Hepatocyte (in vitro differentiated cells): Measurements from ENCODE around the gene AKAP14. TPM values are rescaled to one million over a fixed set of nuclear protein-coding genes. Genes with fewer than 3 reads are reported as not detected.
"Not testable (repeated sequence)": the region's sequence is repeated elsewhere in the genome, so short reads cannot be mapped to it uniquely, and the experiment has no call there.

Experiments used
- DNase-seq: peaks from one replicate; pipeline ENCODE4 v3.0.0-alpha.2; 2016; ENCODE audit warnings: low spot score
- H2AFZ ChIP-seq: fragments of 200-600 bp; sonication (generic); 2 replicates; pipeline ENCODE4 v1.6.0; 2016; ENCODE audit warnings: antibody characterized with exemption, mild to moderate bottlenecking
- H3K27ac ChIP-seq: fragments of 200-600 bp; sonication (generic); 2 replicates; pipeline ENCODE4 v1.5.1; 2016; ENCODE audit warnings: mild to moderate bottlenecking
- H3K27me3 ChIP-seq: fragments of 200-600 bp; sonication (generic); 2 replicates; pipeline ENCODE4 v1.6.1; 2016
- H3K36me3 ChIP-seq: fragments of 200-600 bp; sonication (generic); replicated peaks from 2 replicates; pipeline ENCODE4 v1.5.1; 2016; ENCODE audit warnings: low read depth; ENCODE audit not compliant: insufficient read depth
- H3K4me1 ChIP-seq: fragments of 200-600 bp; sonication (generic); 2 replicates; pipeline ENCODE4 v1.5.1; 2016; ENCODE audit warnings: mild to moderate bottlenecking, moderate library complexity; ENCODE audit not compliant: insufficient read depth
- H3K4me2 ChIP-seq: fragments of 200-600 bp; sonication (generic); 2 replicates; pipeline ENCODE4 v1.6.0; 2016
- H3K4me3 ChIP-seq: fragments of 200-600 bp; sonication (generic); 2 replicates; pipeline ENCODE4 v1.5.1; 2016; ENCODE audit warnings: mild to moderate bottlenecking
- H3K79me2 ChIP-seq: fragments of 200-600 bp; sonication (generic); 2 replicates; pipeline ENCODE4 v1.6.0; 2017; ENCODE audit warnings: mild to moderate bottlenecking
- H3K9me2 ChIP-seq: fragments of 200-600 bp; sonication (generic); replicated peaks from 2 replicates; pipeline ENCODE4 v1.6.0; 2017; ENCODE audit warnings: mild to moderate bottlenecking; ENCODE audit not compliant: insufficient read depth
- H3K9me3 ChIP-seq: fragments of 200-600 bp; sonication (generic); 2 replicates; pipeline ENCODE4 v1.5.1; 2016; ENCODE audit warnings: low read depth, mild to moderate bottlenecking
- H4K20me1 ChIP-seq: fragments of 200-600 bp; sonication (generic); 2 replicates; pipeline ENCODE4 v1.6.0; 2016; ENCODE audit warnings: mild to moderate bottlenecking; ENCODE audit not compliant: insufficient read depth, poor library complexity, severe bottlenecking
- CTCF ChIP-seq: fragments of 200-600 bp; sonication (generic); IDR thresholded peaks from 2 replicates; pipeline ENCODE4 v1.5.1; 2016; ENCODE audit warnings: antibody characterized with exemption, mild to moderate bottlenecking; ENCODE audit not compliant: poor library complexity
- EZH2 ChIP-seq: fragments of 200-600 bp; sonication (generic); IDR thresholded peaks from 2 replicates; pipeline ENCODE4 v1.6.1; 2016; ENCODE audit warnings: antibody characterized with exemption, mild to moderate bottlenecking, borderline replicate concordance
- EZH2phosphoT487 ChIP-seq: fragments of 200-600 bp; sonication (generic); IDR thresholded peaks from one replicate; pipeline ENCODE4 v1.6.1; 2018; ENCODE audit warnings: antibody characterized with exemption, mild to moderate bottlenecking, low read depth, moderate library complexity; ENCODE audit not compliant: unreplicated experiment, severe bottlenecking
- WGBS: methylation state at CpG from one replicate; pipeline ENCODE4 v1.1.6; 2016; ENCODE audit warnings: low lambda C conversion rate; ENCODE audit errors: missing lambda C conversion rate; 5-methylcytosine and 5-hydroxymethylcytosine counted together
- polyA plus RNA-seq: library from polyadenylated mRNA; unstranded; fragments of >200 nt; fragmentation: Nextera tagmentation; extraction: Ambion mirVana; gene quantifications from 2 replicates; pipeline ENCODE4 v1.2.1, GENCODE V29; 2016
- total RNA-seq: library from RNA; depleted of rRNA; stranded (reverse); fragments of >200 nt; gene quantifications from 2 replicates; pipeline ENCODE4 v1.2.3, GENCODE V29; 2014

AKAP14 gene
- total and polyA plus RNA-seq, 2 experiments from 2014 or later = not detected

- DNase-seq = no peak
- Histone ChIP-seq H3K27me3 (no peaks in the 10 kb centered on the region), H3K4me1 (no peaks in the 10 kb centered on the region), H3K9me2 (no peaks in the 10 kb centered on the region), H2AFZ (no peak overlapping the region), H3K4me2 (no peak overlapping the region), H4K20me1 (no peaks in the 10 kb centered on the region), H3K9me3 (no peaks in the 10 kb centered on the region), H3K27ac (no peak overlapping the region), H3K36me3 (no peaks in the 10 kb centered on the region), H3K4me3 (no peak overlapping the region), H3K79me2 (peaks cover 17% of the 10 kb centered on the region)
- TF ChIP-seq CTCF = no peak
- no peak for TF ChIP-seq EZH2
- TF ChIP-seq EZH2phosphoT487 = no peak
- 66% methylated on average over 6 of the region's 6 CpGs for WGBS
Observed at GRCh38 chrX:119945481-119945880, 49.8 kb downstream of the AKAP14 start.

GRCh38 chrX:119948381-119948780 lies 52.7 kb downstream of the AKAP14 start:
- WGBS = 81% methylated on average over 5 of the region's 5 CpGs
- H3K36me3 ChIP-seq = no peaks in the 10 kb centered on the region
- no peak overlapping the region for H3K4me3 ChIP-seq
- H3K4me1 ChIP-seq = no peaks in the 10 kb centered on the region
- H2AFZ ChIP-seq = no peak overlapping the region
- H3K27ac ChIP-seq = no peak overlapping the region
- no peak for TF ChIP-seq EZH2
- TF ChIP-seq EZH2phosphoT487 = no peak
- TF ChIP-seq CTCF = peak; percentile 4
- H3K4me2 ChIP-seq = no peak overlapping the region
- H4K20me1 ChIP-seq = no peaks in the 10 kb centered on the region
- H3K9me3 ChIP-seq = no peaks in the 10 kb centered on the region
- no peaks in the 10 kb centered on the region for H3K79me2 ChIP-seq
- no peaks in the 10 kb centered on the region for H3K9me2 ChIP-seq
- no peaks in the 10 kb centered on the region for H3K27me3 ChIP-seq
- DNase-seq = no peak

- Histone ChIP-seq H3K36me3 (no peaks in the 10 kb centered on the region), H3K9me2 (no peaks in the 10 kb centered on the region), H3K79me2 (no peaks in the 10 kb centered on the region), H3K9me3 (no peaks in the 10 kb centered on the region), H3K4me3 (no peak overlapping the region), H3K27ac (no peak overlapping the region), H3K4me1 (no peaks in the 10 kb centered on the region), H4K20me1 (no peaks in the 10 kb centered on the region), H3K4me2 (no peak overlapping the region), H2AFZ (no peak overlapping the region), H3K27me3 (no peaks in the 10 kb centered on the region)
- DNase-seq = no peak
- 75% methylated on average over 3 of the region's 3 CpGs for WGBS
- TF ChIP-seq EZH2 (no peak), CTCF (no peak), EZH2phosphoT487 (no peak)
Observed at GRCh38 chrX:119954374-119954773, 58.7 kb downstream of the AKAP14 start.

- not testable (repeated sequence) for H3K27ac ChIP-seq, H3K79me2 ChIP-seq, H3K9me3 ChIP-seq, H3K4me2 ChIP-seq, DNase-seq, H3K4me1 ChIP-seq, H3K27me3 ChIP-seq, H4K20me1 ChIP-seq, H3K36me3 ChIP-seq, H2AFZ ChIP-seq, H3K9me2 ChIP-seq, H3K4me3 ChIP-seq
- 86% methylated on average over 21 of the region's 21 CpGs for WGBS
Observed at GRCh38 chrX:119955807-119956570, 60.3 kb downstream of the AKAP14 start.
